ENCODE measurements around the gene DIRAS2. TPM values are rescaled to one million over a fixed set of nuclear protein-coding genes. Genes with fewer than 3 reads are reported as not detected.
"Not testable (repeated sequence)": the region's sequence is repeated elsewhere in the genome, so short reads cannot be mapped to it uniquely, and the experiment has no call there.

DIRAS2 gene, protein sequence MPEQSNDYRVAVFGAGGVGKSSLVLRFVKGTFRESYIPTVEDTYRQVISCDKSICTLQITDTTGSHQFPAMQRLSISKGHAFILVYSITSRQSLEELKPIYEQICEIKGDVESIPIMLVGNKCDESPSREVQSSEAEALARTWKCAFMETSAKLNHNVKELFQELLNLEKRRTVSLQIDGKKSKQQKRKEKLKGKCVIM
- polyA plus RNA-seq (ENCODE audit: insufficient read length in 4 of 4): 1 to 10 TPM; 4.8 to 8.2 (median 5.7) TPM

DNA sequence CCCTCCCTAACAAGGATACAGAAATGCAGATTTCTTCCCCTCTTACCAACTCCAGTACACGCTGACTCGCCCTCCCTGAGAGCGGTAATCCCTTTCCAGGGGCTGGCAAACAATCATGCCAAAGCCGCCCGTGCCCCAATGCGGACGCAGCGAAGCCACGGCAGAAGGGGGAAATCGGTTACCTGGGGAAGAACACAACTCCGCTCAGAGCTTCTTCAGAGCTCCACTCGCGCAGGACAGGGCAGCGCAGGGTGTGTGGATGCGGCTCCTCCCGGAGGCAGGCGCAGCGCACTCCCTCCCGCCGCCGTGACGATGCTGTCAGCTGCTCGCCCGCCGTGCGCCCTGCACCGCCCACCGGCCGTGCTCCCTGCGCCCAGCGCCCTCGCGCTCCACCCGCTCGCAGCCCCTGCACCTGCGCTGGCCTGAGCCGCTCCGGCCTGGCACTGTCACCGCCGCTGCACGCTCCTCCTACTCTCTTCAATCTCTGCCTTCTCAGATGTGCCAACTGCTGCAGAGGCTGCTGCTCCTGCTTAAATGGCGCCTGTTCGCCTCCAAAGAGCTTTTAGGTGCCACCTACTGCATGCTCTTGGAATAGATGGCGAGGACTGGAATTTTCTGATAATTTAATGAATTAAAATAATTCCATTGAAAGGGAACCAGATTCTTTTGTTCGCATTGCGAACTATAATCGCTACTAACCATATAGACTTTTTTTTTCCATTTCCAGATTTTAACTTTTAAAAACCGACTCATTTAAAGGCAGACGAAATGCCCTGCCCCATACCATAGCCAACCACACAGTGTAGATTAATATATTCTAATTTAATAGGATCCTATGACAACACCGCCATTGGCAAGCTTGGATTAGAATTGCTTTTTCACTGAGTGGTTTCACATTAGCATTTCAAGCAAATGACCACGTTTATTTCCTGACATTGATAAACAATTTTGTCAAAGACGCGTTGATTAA lies at the start of gene DIRAS2:
TSS of gene DIRAS2 (minus strand) at position 255 of the 970 bp plus-strand sequence. CDS start 28,997 bp downstream, outside the sequence.
- peak; percentile 38 to 59 (median 53) for DNase-seq (ENCODE audit: low read depth in 4 of 4, low spot score in 3 of 4)

- DNase-seq (ENCODE audit: low read depth in 4 of 4, low spot score in 3 of 4): no peak
Measured at GRCh38 chr9:90684736-90685135, 42.1 kb upstream of the DIRAS2 start.

DNA sequence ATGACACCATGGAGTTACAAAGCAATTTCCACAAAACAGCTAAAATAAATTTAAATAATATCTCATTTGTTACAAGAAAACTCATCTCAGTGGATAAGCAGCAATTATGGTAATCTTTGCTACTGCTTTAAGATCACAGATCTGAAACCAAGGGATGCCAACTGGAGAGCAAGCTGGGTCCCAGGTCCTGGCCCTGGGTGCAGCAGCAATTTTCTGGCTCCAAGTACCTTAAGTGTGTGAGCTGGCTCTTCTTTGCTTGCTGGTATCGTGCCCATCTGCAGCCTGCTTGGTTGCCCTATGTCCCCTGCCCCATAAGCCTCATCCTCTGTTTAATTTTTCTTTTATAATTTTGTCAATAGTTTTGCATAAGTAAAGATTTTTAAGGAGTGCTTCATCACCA lies 41.5 kb upstream of the DIRAS2 start:
- no peak for DNase-seq (ENCODE audit: low read depth in 4 of 4, low spot score in 3 of 4)

- DNase-seq (ENCODE audit: low read depth in 4 of 4, low spot score in 3 of 4): no peak
Measured at GRCh38 chr9:90680534-90680933, 37.9 kb upstream of the DIRAS2 start.

GRCh38 chr9:90665072-90665471 lies 22.4 kb upstream of the DIRAS2 start:
- no peak for DNase-seq (ENCODE audit: low read depth in 4 of 4, low spot score in 3 of 4)

DNA sequence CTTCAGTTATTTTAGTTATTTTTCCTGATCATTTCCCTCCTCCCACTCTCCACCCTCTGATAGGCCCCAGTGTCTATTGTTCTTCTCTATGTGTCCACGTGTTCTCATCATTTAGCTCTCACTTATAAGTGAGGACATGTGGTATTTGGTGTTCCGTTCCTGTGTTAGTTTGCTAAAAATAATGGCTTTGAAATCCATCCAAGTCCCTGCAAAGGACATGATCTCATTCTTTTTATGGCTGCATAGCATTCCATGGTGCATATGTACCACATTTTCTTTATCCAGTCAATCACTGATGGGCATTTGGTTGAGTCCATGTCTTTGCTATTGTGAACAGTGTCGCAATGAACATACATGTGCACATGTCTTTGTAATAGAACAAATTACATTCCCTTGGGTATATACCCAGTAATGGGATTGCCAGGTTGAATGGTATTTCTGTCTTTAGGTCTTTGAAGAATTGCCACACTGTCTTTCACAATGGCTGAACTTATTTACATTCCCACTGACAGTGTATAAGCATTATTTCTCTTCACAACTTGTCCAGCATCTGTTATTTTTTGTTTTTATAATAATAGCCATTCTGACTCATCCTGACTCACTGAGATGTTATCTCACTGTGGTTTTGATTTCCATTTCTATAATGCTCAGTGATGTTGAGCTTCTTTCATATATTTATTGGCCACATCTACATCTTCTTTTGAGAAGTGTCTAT lies 17.2 kb upstream of the DIRAS2 start:
- DNase-seq (ENCODE audit: low read depth in 4 of 4, low spot score in 3 of 4): no peak

- no peak for DNase-seq (ENCODE audit: low read depth in 4 of 4, low spot score in 3 of 4)
Measured at GRCh38 chr9:90658783-90659182, 16.2 kb upstream of the DIRAS2 start.

DNA sequence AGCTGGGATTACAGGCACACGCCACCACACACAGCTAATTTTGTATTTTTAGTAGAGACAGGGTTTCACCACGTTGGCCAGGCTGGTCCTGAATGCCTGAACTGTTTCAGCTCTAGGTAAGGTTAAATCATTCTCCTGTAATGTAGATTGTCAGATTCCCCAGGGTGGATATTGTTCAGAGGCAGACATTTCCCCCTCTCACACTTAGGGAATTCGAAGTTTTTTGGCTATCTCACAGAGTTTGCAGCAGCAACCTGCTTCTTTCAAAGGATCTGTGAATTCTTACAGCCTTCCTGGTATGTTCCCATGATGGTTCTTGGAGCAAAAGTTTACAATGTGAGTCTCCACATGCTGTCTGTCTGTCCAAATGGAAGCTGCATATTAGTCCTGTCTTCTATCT lies 15.6 kb upstream of the DIRAS2 start:
- DNase-seq (ENCODE audit: low read depth in 4 of 4, low spot score in 3 of 4): no peak

GRCh38 chr9:90656876-90657275 lies 14.3 kb upstream of the DIRAS2 start:
- not testable (repeated sequence) for DNase-seq (ENCODE audit: low read depth in 4 of 4, low spot score in 3 of 4)

DNA sequence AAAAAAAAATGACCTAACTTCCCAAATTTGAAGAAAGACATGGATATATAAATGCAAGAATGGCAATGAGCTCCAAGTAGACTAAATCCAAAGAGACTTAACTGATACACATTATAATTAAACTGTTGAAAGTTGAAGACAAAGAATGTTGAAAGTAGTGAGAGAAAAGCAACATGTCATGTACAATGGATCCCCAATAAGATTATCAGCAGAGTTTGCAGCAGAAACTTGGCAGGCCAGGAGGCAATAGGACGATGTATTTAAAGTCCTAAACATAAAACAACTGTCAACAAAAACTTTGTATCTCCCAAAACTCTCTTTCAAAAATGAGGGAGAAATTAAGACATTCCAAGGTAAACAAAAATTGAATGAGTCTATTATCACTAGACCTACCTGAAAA lies 8.6 kb upstream of the DIRAS2 start:
- DNase-seq (ENCODE audit: low read depth in 4 of 4, low spot score in 3 of 4): no peak

GRCh38 chr9:90647843-90648242 lies 5.2 kb upstream of the DIRAS2 start:
- no peak for DNase-seq (ENCODE audit: low read depth in 4 of 4, low spot score in 3 of 4)

DNA sequence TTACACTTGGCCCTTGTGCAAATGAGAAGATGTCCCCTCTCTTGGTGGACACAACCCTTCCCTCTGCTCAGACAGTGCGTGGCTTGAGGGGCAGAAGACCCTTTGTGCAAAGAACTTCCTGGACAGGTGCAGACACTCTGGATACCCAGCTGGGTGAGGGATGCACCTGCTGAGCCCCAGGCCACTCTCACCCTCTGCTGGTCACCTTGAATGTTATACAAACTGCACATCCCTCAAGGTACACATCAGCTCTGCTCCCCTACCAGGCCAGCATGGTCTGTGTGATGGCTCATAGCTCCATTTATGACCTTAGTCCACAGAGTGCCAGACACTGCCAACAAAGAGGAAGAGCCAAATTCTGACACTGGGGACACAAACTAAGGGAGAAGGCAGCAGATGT lies 3.1 kb upstream of the DIRAS2 start:
- DNase-seq (ENCODE audit: low read depth in 4 of 4, low spot score in 3 of 4): no peak

DNA sequence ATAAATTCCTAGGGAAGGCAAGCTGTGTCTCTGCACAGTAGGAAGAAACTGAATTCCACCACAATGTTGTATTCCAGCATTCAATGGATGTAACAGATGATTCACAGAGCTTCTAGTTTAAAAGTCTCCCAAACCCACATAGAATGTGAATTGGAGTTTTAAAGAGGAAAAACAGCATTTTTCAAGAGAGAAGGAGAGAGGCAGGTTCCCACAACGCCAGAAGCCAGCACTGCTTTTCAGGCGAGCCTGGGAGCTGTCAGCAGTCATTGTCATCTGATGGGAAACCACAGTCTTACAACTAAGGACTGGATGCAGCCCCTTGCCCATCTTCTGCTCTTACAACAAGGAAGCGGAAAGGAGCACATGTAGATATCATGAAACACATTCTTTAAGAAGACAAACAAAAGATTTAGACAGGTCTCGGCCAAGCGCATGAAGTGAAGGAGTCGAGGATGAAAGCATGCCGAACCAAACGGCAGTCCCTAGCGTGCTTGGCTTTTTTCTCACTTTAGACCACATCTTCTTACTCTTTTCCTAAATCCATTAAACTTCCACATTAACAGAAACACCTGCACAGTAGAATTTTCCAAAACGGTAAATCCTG lies 638 bp downstream of the DIRAS2 start:
- no peak for DNase-seq (ENCODE audit: low read depth in 4 of 4, low spot score in 3 of 4)

- no peak for DNase-seq (ENCODE audit: low read depth in 4 of 4, low spot score in 3 of 4)
Measured at GRCh38 chr9:90641086-90641485, 1.5 kb downstream of the DIRAS2 start.

GRCh38 chr9:90640361-90640760 lies 2.3 kb downstream of the DIRAS2 start:
- no peak for DNase-seq (ENCODE audit: low read depth in 4 of 4, low spot score in 3 of 4)

GRCh38 chr9:90637626-90638025 lies 5.0 kb downstream of the DIRAS2 start:
- DNase-seq (ENCODE audit: low read depth in 4 of 4, low spot score in 3 of 4): no peak

DNA sequence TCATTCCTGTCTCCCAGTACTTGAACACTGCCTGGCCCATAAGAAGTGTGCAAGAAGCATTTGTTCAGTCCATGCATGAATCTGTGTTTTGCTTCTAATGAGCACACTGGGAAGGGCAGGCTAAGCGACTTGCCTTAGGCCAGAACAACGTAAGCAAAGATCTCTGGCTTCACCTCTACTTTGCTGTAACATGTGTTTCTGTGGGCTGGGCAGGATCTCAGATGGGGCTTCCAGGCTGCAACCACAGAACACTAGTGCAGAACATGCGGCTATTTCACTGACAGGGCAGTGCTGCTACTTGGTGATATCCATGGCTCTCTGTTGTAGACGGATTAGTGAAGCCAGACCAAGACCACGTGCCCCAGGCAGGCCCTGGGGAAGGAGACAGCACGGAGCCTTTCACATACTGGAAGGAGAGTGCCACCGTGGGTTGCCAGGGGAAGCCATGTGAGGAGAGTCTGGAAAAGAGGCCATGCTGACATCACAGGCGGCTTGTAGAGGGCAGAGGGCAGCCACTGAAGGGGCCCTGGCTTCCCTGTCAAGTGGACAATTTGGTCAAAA lies 9.9 kb downstream of the DIRAS2 start:
- no peak for DNase-seq (ENCODE audit: low read depth in 4 of 4, low spot score in 3 of 4)

DNA sequence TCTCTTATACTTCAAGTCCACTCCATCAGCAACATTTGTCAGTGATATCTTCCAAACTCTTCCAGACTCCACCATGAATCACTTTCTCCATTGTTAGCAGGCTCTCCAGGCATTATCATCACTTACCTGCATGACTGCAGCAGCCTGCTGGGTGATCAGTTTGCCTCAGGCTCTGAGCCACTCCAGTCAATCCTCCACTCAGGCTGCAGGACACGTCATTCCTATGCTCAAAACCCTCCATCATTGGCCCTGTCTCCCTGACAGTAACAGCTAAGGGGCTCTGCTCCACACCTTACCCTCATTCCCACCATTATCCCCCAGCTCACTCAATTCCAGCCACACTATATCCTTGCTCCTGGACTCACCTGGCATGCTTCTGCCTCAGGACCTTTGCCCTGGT lies 10.7 kb downstream of the DIRAS2 start:
- no peak for DNase-seq (ENCODE audit: low read depth in 4 of 4, low spot score in 3 of 4)

DNA sequence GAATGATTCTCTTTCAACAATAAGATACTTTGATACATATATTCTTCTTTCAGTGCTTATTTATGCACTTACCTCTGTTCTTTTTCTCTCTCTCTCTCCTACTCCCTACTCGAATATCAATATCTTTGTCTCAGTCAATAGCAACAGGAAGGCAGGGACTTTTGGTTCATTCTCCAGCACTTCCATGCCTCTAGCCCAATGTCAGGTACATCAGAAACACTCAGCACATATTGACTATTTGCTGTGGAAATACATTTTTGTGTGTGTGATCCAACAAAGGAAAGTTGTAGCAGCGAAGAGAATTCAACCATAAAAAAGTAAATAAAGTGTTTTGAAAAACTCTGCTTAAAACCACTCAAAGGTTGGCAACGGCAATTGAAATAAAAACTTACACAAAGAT lies 12.6 kb downstream of the DIRAS2 start:
- DNase-seq (ENCODE audit: low read depth in 4 of 4, low spot score in 3 of 4): no peak

- DNase-seq (ENCODE audit: low read depth in 4 of 4, low spot score in 3 of 4): no peak
Measured at GRCh38 chr9:90629354-90629753, 13.3 kb downstream of the DIRAS2 start.
